GM23338 (cell line): ENCODE measurements around the gene PPP1R3E. TPM values are rescaled to one million over a fixed set of nuclear protein-coding genes. Genes with fewer than 3 reads are reported as not detected.

Experiments
- ATAC-seq: fragments of 200-7000 bp; cut with Tn5 transposase; 3 replicates; pipeline ENCODE4 v1.9.1; 2020
- DNase-seq: peaks from one replicate; pipeline ENCODE4 v3.0.0-alpha.2; 2015; ENCODE audit warnings: low spot score
- H2AFZ ChIP-seq: fragments of 200-600 bp; sonication (generic); 2 replicates; pipeline ENCODE4 v1.8.0; 2016; ENCODE audit warnings: antibody characterized with exemption, mild to moderate bottlenecking, moderate library complexity
- H3F3A ChIP-seq: fragments of 200-600 bp; sonication (generic); replicated peaks from 2 replicates; pipeline ENCODE4 v1.8.0; 2017; ENCODE audit warnings: antibody characterized with exemption, mixed run types, low read depth
- H3K27ac ChIP-seq: fragments of 200-600 bp; sonication (generic); 2 replicates; pipeline ENCODE4 v1.6.1; 2016; ENCODE audit warnings: low read depth
- H3K27me3 ChIP-seq: fragments of 200-600 bp; sonication (generic); 2 replicates; pipeline ENCODE4 v1.8.0; 2016; ENCODE audit warnings: mild to moderate bottlenecking, mixed run types, moderate library complexity; ENCODE audit not compliant: insufficient read depth
- H3K36me3 ChIP-seq: fragments of 200-600 bp; sonication (generic); 2 replicates; pipeline ENCODE4 v1.8.0; 2016; ENCODE audit warnings: mild to moderate bottlenecking; ENCODE audit not compliant: insufficient read depth
- H3K4me1 ChIP-seq: fragments of 200-600 bp; sonication (generic); 2 replicates; pipeline ENCODE4 v1.8.0; 2016; ENCODE audit warnings: mild to moderate bottlenecking, moderate library complexity; ENCODE audit not compliant: insufficient read depth
- H3K4me2 ChIP-seq: fragments of 200-600 bp; sonication (generic); 2 replicates; pipeline ENCODE4 v1.7.1; 2017; ENCODE audit warnings: mixed run types
- H3K4me3 ChIP-seq: fragments of 200-600 bp; sonication (generic); 2 replicates; pipeline ENCODE4 v1.6.1; 2016; ENCODE audit warnings: mixed run types
- H3K79me2 ChIP-seq: fragments of 200-600 bp; sonication (generic); replicated peaks from 2 replicates; pipeline ENCODE4 v1.8.0; 2017; ENCODE audit warnings: mild to moderate bottlenecking; ENCODE audit not compliant: insufficient read depth
- H3K9me2 ChIP-seq: fragments of 200-600 bp; sonication (generic); 2 replicates; pipeline ENCODE4 v1.8.0; 2017; ENCODE audit not compliant: insufficient read depth
- H4K20me1 ChIP-seq: fragments of 200-600 bp; sonication (generic); replicated peaks from 2 replicates; pipeline ENCODE4 v1.8.0; 2017; ENCODE audit warnings: mild to moderate bottlenecking; ENCODE audit not compliant: insufficient read depth
- H3K27ac Mint-ChIP-seq: 2 replicates; pipeline ENCODE4 v1.8.0; 2020; ENCODE audit warnings: inconsistent platforms, mild to moderate bottlenecking, moderate library complexity, mixed read lengths
- H3K27me3 Mint-ChIP-seq: 3 replicates; pipeline ENCODE4 v1.8.0; 2022; ENCODE audit warnings: low read depth, mild to moderate bottlenecking, moderate library complexity, mixed read lengths, inconsistent platforms; ENCODE audit not compliant: insufficient read depth, poor library complexity
- H3K36me3 Mint-ChIP-seq: 3 replicates; pipeline ENCODE4 v1.8.0; 2021; ENCODE audit warnings: low read depth, mild to moderate bottlenecking, inconsistent platforms, moderate library complexity, mixed read lengths
- H3K4me1 Mint-ChIP-seq: 3 replicates; pipeline ENCODE4 v1.8.0; 2020; ENCODE audit warnings: mild to moderate bottlenecking, inconsistent platforms, mixed read lengths
- H3K4me3 Mint-ChIP-seq: 3 replicates; pipeline ENCODE4 v1.8.0; 2021; ENCODE audit warnings: moderate library complexity, mild to moderate bottlenecking, inconsistent platforms, mixed read lengths
- H3K9me3 Mint-ChIP-seq: 3 replicates; pipeline ENCODE4 v1.8.0; 2020; ENCODE audit warnings: moderate library complexity, mild to moderate bottlenecking, inconsistent platforms, mixed read lengths
- CREB1 ChIP-seq: fragments of 250-450 bp; sonication (Bioruptor Pico); IDR thresholded peaks from 2 replicates; pipeline ENCODE4 v1.5.0; 2020; ENCODE audit warnings: low read depth, mild to moderate bottlenecking, moderate library complexity
- EZH2 ChIP-seq: fragments of 200-600 bp; sonication (generic); IDR thresholded peaks from one replicate; pipeline ENCODE4 v1.8.0; 2017; ENCODE audit warnings: antibody characterized with exemption, mild to moderate bottlenecking, low read depth; ENCODE audit not compliant: unreplicated experiment
- EZH2phosphoT487 ChIP-seq: fragments of 200-600 bp; sonication (generic); IDR thresholded peaks from one replicate; pipeline ENCODE4 v1.8.1; 2018; ENCODE audit warnings: antibody characterized with exemption; ENCODE audit not compliant: unreplicated experiment
- NANOG ChIP-seq: IDR thresholded peaks from 2 replicates; pipeline ENCODE4 v1.6.1; 2016; ENCODE audit warnings: antibody characterized with exemption, borderline replicate concordance
- STAT1 ChIP-seq: IDR thresholded peaks from one replicate; pipeline ENCODE4 v1.6.1; 2016; ENCODE audit warnings: antibody characterized with exemption; ENCODE audit not compliant: unreplicated experiment
- ZNF114 ChIP-seq: fragments of 250-450 bp; sonication (Bioruptor Pico); IDR thresholded peaks from 2 replicates; pipeline ENCODE4 v1.5.0; 2020; ENCODE audit warnings: mild to moderate bottlenecking, moderate library complexity
- polyA plus RNA-seq: library from polyadenylated mRNA; unstranded; fragments of >200 nt; fragmentation: Nextera tagmentation; extraction: Ambion mirVana; gene quantifications from 2 replicates; pipeline ENCODE4 v1.2.1, GENCODE V29; 2016
- total RNA-seq: library from RNA; depleted of rRNA; stranded (reverse); fragments of >200 nt; shearing (Covaris generic); gene quantifications from 2 replicates; pipeline ENCODE4 v1.2.3, GENCODE V29; 2014
- TF ChIP-seq, protein P1 (sequence below): IDR thresholded peaks from one replicate; pipeline ENCODE4 v1.6.1; 2018; ENCODE audit warnings: antibody characterized with exemption; ENCODE audit not compliant: unreplicated experiment
- TF ChIP-seq, protein P2 (sequence below), 2 experiments: fragments of 200-600 bp in 1 of 2; sonication (generic) in 1 of 2; conservative IDR thresholded peaks; 2 replicates each; pipeline versions ENCODE4 v1.5.1 to v1.6.1; 2016 to 2017; ENCODE audit warnings: antibody characterized with exemption in 2 of 2, low read depth in 2 of 2, mild to moderate bottlenecking in 2 of 2, moderate library complexity in 1 of 2
- TF ChIP-seq, protein P3 (sequence below): IDR thresholded peaks from 2 replicates; pipeline ENCODE4 v1.6.1; 2016; ENCODE audit warnings: antibody characterized with exemption

Gene PPP1R3E
- total and polyA plus RNA-seq, 2 experiments from 2014 or later, result 2.3 to 2.5 TPM

- H3K27me3 ChIP-seq, result no peaks in the 10 kb centered on the region
- DNase-seq, result no peak
- no peaks in the 10 kb centered on the region for H3K9me3 Mint-ChIP-seq
- no peak overlapping the region for H3K4me3 Mint-ChIP-seq
- no peaks in the 10 kb centered on the region; the same call in 1 of the 2 replicates for H4K20me1 ChIP-seq
- H3K4me3 ChIP-seq, result no peak overlapping the region
- peaks cover 22% of the 10 kb centered on the region for H3K4me1 Mint-ChIP-seq
- H3K27ac Mint-ChIP-seq, result no peak overlapping the region
- no peak overlapping the region for H3K27ac ChIP-seq
- H2AFZ ChIP-seq, result no peak overlapping the region
- no peak overlapping the region for H3K4me2 ChIP-seq
- peaks cover 11% of the 10 kb centered on the region; the same call in 1 of the 2 replicates for H3F3A ChIP-seq
- no peaks in the 10 kb centered on the region; the same call in 1 of the 2 replicates for H3K36me3 ChIP-seq
- peaks cover 11% of the 10 kb centered on the region; the same call in 1 of the 2 replicates for H3K79me2 ChIP-seq
- ATAC-seq, result no peak
- H3K36me3 Mint-ChIP-seq, result peaks cover 24% of the 10 kb centered on the region; the same call in 2 of the 3 replicates
- H3K27me3 Mint-ChIP-seq, result peaks cover 5% of the 10 kb centered on the region
- peaks cover 13% of the 10 kb centered on the region for H3K4me1 ChIP-seq
- TF ChIP-seq NANOG (no peak), STAT1 (no peak), ZNF114 (CRISPR knock-in tag) (no peak), CREB1 (CRISPR knock-in tag) (no peak)
- TF ChIP-seq, protein P1, sequence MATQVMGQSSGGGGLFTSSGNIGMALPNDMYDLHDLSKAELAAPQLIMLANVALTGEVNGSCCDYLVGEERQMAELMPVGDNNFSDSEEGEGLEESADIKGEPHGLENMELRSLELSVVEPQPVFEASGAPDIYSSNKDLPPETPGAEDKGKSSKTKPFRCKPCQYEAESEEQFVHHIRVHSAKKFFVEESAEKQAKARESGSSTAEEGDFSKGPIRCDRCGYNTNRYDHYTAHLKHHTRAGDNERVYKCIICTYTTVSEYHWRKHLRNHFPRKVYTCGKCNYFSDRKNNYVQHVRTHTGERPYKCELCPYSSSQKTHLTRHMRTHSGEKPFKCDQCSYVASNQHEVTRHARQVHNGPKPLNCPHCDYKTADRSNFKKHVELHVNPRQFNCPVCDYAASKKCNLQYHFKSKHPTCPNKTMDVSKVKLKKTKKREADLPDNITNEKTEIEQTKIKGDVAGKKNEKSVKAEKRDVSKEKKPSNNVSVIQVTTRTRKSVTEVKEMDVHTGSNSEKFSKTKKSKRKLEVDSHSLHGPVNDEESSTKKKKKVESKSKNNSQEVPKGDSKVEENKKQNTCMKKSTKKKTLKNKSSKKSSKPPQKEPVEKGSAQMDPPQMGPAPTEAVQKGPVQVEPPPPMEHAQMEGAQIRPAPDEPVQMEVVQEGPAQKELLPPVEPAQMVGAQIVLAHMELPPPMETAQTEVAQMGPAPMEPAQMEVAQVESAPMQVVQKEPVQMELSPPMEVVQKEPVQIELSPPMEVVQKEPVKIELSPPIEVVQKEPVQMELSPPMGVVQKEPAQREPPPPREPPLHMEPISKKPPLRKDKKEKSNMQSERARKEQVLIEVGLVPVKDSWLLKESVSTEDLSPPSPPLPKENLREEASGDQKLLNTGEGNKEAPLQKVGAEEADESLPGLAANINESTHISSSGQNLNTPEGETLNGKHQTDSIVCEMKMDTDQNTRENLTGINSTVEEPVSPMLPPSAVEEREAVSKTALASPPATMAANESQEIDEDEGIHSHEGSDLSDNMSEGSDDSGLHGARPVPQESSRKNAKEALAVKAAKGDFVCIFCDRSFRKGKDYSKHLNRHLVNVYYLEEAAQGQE, result no peak
- TF ChIP-seq, protein P2, sequence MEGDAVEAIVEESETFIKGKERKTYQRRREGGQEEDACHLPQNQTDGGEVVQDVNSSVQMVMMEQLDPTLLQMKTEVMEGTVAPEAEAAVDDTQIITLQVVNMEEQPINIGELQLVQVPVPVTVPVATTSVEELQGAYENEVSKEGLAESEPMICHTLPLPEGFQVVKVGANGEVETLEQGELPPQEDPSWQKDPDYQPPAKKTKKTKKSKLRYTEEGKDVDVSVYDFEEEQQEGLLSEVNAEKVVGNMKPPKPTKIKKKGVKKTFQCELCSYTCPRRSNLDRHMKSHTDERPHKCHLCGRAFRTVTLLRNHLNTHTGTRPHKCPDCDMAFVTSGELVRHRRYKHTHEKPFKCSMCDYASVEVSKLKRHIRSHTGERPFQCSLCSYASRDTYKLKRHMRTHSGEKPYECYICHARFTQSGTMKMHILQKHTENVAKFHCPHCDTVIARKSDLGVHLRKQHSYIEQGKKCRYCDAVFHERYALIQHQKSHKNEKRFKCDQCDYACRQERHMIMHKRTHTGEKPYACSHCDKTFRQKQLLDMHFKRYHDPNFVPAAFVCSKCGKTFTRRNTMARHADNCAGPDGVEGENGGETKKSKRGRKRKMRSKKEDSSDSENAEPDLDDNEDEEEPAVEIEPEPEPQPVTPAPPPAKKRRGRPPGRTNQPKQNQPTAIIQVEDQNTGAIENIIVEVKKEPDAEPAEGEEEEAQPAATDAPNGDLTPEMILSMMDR (conservative IDR thresholded peaks at IDR 0.05; ENCODE audit: low read depth in 2 of 2), result no peak
- TF ChIP-seq, protein P3, sequence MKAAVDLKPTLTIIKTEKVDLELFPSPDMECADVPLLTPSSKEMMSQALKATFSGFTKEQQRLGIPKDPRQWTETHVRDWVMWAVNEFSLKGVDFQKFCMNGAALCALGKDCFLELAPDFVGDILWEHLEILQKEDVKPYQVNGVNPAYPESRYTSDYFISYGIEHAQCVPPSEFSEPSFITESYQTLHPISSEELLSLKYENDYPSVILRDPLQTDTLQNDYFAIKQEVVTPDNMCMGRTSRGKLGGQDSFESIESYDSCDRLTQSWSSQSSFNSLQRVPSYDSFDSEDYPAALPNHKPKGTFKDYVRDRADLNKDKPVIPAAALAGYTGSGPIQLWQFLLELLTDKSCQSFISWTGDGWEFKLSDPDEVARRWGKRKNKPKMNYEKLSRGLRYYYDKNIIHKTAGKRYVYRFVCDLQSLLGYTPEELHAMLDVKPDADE, result no peak
- no peaks in the 10 kb centered on the region for H3K9me2 ChIP-seq
Observed at GRCh38 chr14:23310546-23310945, 7.9 kb upstream of the PPP1R3E start.

DNA sequence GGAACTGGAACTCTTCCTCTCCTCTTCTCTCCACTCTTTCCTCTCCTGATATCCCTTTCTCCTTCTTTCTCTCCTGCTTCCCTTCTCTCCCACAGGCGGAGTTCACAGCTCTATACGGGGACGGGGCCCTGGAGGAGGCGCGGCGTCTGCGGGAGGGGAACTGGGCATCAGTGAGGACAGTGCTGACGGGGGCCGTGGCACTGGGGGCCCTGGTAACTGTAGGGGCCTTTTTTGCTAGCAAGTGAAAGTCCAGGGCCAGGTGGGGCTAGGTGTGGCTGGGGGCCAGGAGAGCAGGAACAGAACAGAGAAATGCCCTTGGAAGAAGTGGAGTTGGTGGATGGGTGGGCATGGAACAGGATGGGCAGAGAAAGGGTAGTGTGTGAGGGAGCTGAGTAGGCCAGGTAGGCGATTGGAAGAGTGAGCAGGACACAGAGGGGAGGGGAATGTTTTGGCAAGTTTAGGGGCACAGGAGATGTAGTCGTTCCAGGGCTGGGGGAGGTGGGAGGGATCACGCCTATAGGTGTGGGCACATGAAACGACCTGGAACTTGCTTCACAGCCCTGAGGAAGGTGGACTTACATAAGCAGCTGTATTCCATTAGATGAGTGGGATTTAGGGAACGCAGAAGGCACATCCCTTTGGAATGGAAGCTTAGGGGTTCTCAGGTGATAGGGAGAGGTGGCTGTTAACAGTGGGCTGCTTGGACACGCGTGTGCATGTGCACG lies 6.2 kb upstream of the PPP1R3E start:
- peaks cover 5% of the 10 kb centered on the region for H3K27me3 Mint-ChIP-seq
- peaks cover 11% of the 10 kb centered on the region; the same call in 1 of the 2 replicates for H3K79me2 ChIP-seq
- no peak overlapping the region for H3K27ac ChIP-seq
- H3K36me3 Mint-ChIP-seq, result peaks cover 24% of the 10 kb centered on the region; the same call in 2 of the 3 replicates
- H3K4me3 ChIP-seq, result no peak overlapping the region
- peaks cover 13% of the 10 kb centered on the region for H3K27me3 ChIP-seq
- H4K20me1 ChIP-seq, result no peaks in the 10 kb centered on the region; the same call in 1 of the 2 replicates
- H3K4me2 ChIP-seq, result no peak overlapping the region
- H3K4me1 Mint-ChIP-seq, result peaks cover 23% of the 10 kb centered on the region
- no peaks in the 10 kb centered on the region for H3K9me3 Mint-ChIP-seq
- H3K4me3 Mint-ChIP-seq, result peak overlapping the region; percentile 94; the same call in 2 of the 3 replicates
- peaks cover 12% of the 10 kb centered on the region; the same call in 1 of the 2 replicates for H3F3A ChIP-seq
- no peak for DNase-seq
- H2AFZ ChIP-seq, result no peak overlapping the region
- H3K9me2 ChIP-seq, result no peaks in the 10 kb centered on the region
- H3K4me1 ChIP-seq, result peaks cover 15% of the 10 kb centered on the region
- H3K36me3 ChIP-seq, result no peaks in the 10 kb centered on the region; the same call in 1 of the 2 replicates
- ATAC-seq, result no peak
- H3K27ac Mint-ChIP-seq, result no peak overlapping the region
- TF ChIP-seq NANOG (no peak), STAT1 (no peak), CREB1 (CRISPR knock-in tag) (no peak), EZH2 (no peak), EZH2phosphoT487 (no peak), ZNF114 (CRISPR knock-in tag) (no peak)
- TF ChIP-seq, protein P1, result no peak
- TF ChIP-seq, protein P2 (conservative IDR thresholded peaks at IDR 0.05; ENCODE audit: low read depth in 2 of 2), result no peak
